Activated CD8-positive, alpha-beta memory T cell treated with anti-CD3 and anti-CD28 coated beads, Interleukin-2, amount 50 U/mL, for 4 hours (primary cell): ENCODE data around the gene IL17D.
"Not testable (repeated sequence)": the region's sequence is repeated elsewhere in the genome, so short reads cannot be mapped to it uniquely, and the experiment has no call there.

ENCODE experiments used
- DNase-seq: peaks from one replicate; pipeline ENCODE4 v3.0.0-alpha.2; 2020

IL17D gene

GRCh38 chr13:20721058-20721453, 17.6 kb downstream of the IL17D start:
- DNase-seq, result no peak

GRCh38 chr13:20721454-20722357, 18.2 kb downstream of the IL17D start:
- no peak for DNase-seq

GRCh38 chr13:20727856-20728255, 24.4 kb downstream of the IL17D start:
- DNase-seq, result no peak

GRCh38 chr13:20728579-20729311, 25.2 kb downstream of the IL17D start:
- no peak for DNase-seq

- DNase-seq, result no peak
These were observed 26.4 kb downstream of the IL17D start for GRCh38 chr13:20729633-20730585.

- DNase-seq, result no peak
These were observed 35.1 kb downstream of the IL17D start for GRCh38 chr13:20738616-20739015.

GRCh38 chr13:20740021-20740420, 36.5 kb downstream of the IL17D start:
- no peak for DNase-seq

GRCh38 chr13:20743830-20744404, 40.4 kb downstream of the IL17D start:
- DNase-seq, result not testable (repeated sequence)

- DNase-seq, result no peak
These were observed 45.9 kb downstream of the IL17D start for GRCh38 chr13:20749377-20749776.

GRCh38 chr13:20754009-20754408, 50.5 kb downstream of the IL17D start:
- DNase-seq, result no peak

- no peak for DNase-seq
These were observed 57.4 kb downstream of the IL17D start for GRCh38 chr13:20760872-20761271.

- no peak for DNase-seq
These were observed 63.9 kb downstream of the IL17D start for GRCh38 chr13:20767309-20767943.

GRCh38 chr13:20769091-20769490, 65.6 kb downstream of the IL17D start:
- DNase-seq, result no peak

GRCh38 chr13:20769834-20770233, 66.3 kb downstream of the IL17D start:
- no peak for DNase-seq
